Breast epithelium (tissue), 4 donors: ENCODE data around the gene HNRNPA3. TPM values are rescaled to one million over a fixed set of nuclear protein-coding genes. Genes with fewer than 3 reads are reported as not detected.

Experiments
- DNase-seq, 2 donors: peaks; one replicate each; pipeline ENCODE4 v3.0.0-alpha.2; 2019; ENCODE audit warnings: low spot score in 2 of 2
- H3K27ac ChIP-seq, 2 donors: fragments of 200-600 bp; sonication (generic) in 1 of 2; one replicate each; pipeline ENCODE4 v1.5.1; 2016 to 2019; ENCODE audit warnings: mild to moderate bottlenecking in 1 of 2
- H3K27me3 ChIP-seq, 2 donors: fragments of 200-600 bp; sonication (generic) in 1 of 2; one replicate each; pipeline versions ENCODE4 v1.5.1 to v1.6.0; 2017 to 2019; ENCODE audit warnings: control low read depth in 1 of 2, mild to moderate bottlenecking in 1 of 2
- H3K36me3 ChIP-seq: fragments of 200-600 bp; one replicate; pipeline ENCODE4 v1.5.1; 2019
- H3K4me1 ChIP-seq, 2 donors: fragments of 200-600 bp; sonication (generic); one replicate each; pipeline ENCODE4 v1.5.1; 2016 to 2019; ENCODE audit warnings: control low read depth in 1 of 2
- H3K4me3 ChIP-seq, 3 donors: fragments of 200-600 bp; sonication (generic); 1 replicate in 2 of 3; 2 replicates in 1 of 3; pipeline ENCODE4 v1.5.1; 2016 to 2019; ENCODE audit warnings: mild to moderate bottlenecking in 3 of 3, moderate library complexity in 2 of 3
- H3K9me3 ChIP-seq, 2 donors: fragments of 200-600 bp; sonication (generic) in 1 of 2; one replicate each; pipeline ENCODE4 v1.5.1; 2016 to 2019; ENCODE audit warnings: control low read depth in 1 of 2
- CTCF ChIP-seq, 3 donors: fragments of 450-650 bp; IDR thresholded peaks; one replicate each; pipeline ENCODE4 v1.5.1; 2016 to 2017; ENCODE audit warnings: antibody characterized with exemption in 3 of 3, mild to moderate bottlenecking in 3 of 3, moderate library complexity in 3 of 3
- POLR2A ChIP-seq: fragments of 450-650 bp; IDR thresholded peaks from one replicate; pipeline ENCODE4 v1.6.1; 2016; ENCODE audit warnings: antibody characterized with exemption, mild to moderate bottlenecking, moderate library complexity
- POLR2AphosphoS5 ChIP-seq, 3 donors: sonication (generic); formaldehyde crosslinking; IDR thresholded peaks; one replicate each; pipeline ENCODE4 v1.6.1; 2017; ENCODE audit warnings: antibody characterized with exemption in 3 of 3
- intact Hi-C: fragments of 100-400 bp; cut with DNase I; formaldehyde crosslinking; loops from one replicate; pipeline ENCODE4 v1.15.1; 2023; ENCODE audit warnings: low total_unique reads
- total RNA-seq, 3 donors: library from RNA; depleted of rRNA; stranded (reverse); fragments of >200 nt; gene quantifications; one replicate each; pipeline ENCODE4 v1.1.0, GENCODE V29; 2016

HNRNPA3 gene
- total RNA-seq, 3 donors from 2014 or later: 60.6 to 100.0 (median 95.9) TPM

GRCh38 chr2:177262958-177263450 lies 50.4 kb downstream of the HNRNPA3 start:
- Histone ChIP-seq H3K27me3 (no peaks in the 10 kb centered on the region), H3K9me3 (no peaks in the 10 kb centered on the region), H3K27ac (peak overlapping the region; percentile 100), H3K4me1 (peaks cover 0 to 13% of the 10 kb centered on the region in 2 donors), H3K4me3 (peak overlapping the region; percentile 75 to 99 (median 98)), H3K36me3 (no peaks in the 10 kb centered on the region)
- intact Hi-C loops: loop anchor here (1.0 kb wide), 1 partner anchor 16 kb away; no protein-coding TSS in a partner anchor
- no peak for DNase-seq
- TF ChIP-seq POLR2AphosphoS5 (IDR thresholded peaks at IDR 0.05): no peak
- no peak for TF ChIP-seq CTCF (IDR thresholded peaks at IDR 0.05)
- TF ChIP-seq POLR2A: no peak

GRCh38 chr2:177263451-177264208 lies 51.0 kb downstream of the HNRNPA3 start:
- Histone ChIP-seq H3K27me3 (no peaks in the 10 kb centered on the region), H3K4me3 (peak overlapping the region; percentile 75 to 99 (median 98)), H3K4me1 (peaks cover 0 to 13% of the 10 kb centered on the region in 2 donors), H3K27ac (peak overlapping the region; percentile 100), H3K9me3 (no peaks in the 10 kb centered on the region), H3K36me3 (no peaks in the 10 kb centered on the region)
- intact Hi-C loops: loop anchor here (2.0 kb wide), 1 partner anchor 51 kb away; the partner anchor contains the start of gene HNRNPA3
- TF ChIP-seq POLR2AphosphoS5 (IDR thresholded peaks at IDR 0.05): peak; percentile 95 to 99 (median 99)
- TF ChIP-seq CTCF (IDR thresholded peaks at IDR 0.05): peak; percentile 82 to 97 (median 96)
- TF ChIP-seq POLR2A: no peak
- peak; percentile 98 for DNase-seq

GRCh38 chr2:177264209-177264692 lies 51.7 kb downstream of the HNRNPA3 start:
- intact Hi-C loops: loop anchor here (2.0 kb wide), 1 partner anchor 51 kb away; the partner anchor contains the start of gene HNRNPA3
- peak overlapping the region; percentile 100 for H3K27ac ChIP-seq
- peak overlapping the region; percentile 75 to 99 (median 98) for H3K4me3 ChIP-seq
- DNase-seq: peak; percentile 37 to 54
- TF ChIP-seq POLR2AphosphoS5 (IDR thresholded peaks at IDR 0.05) (no peak), CTCF (IDR thresholded peaks at IDR 0.05) (peak in 1 of 3 donors; percentile 20), POLR2A (no peak)
- H3K36me3 ChIP-seq: no peaks in the 10 kb centered on the region
- no peaks in the 10 kb centered on the region for H3K27me3 ChIP-seq
- H3K4me1 ChIP-seq: peaks cover 0 to 13% of the 10 kb centered on the region in 2 donors
- no peaks in the 10 kb centered on the region for H3K9me3 ChIP-seq

DNA sequence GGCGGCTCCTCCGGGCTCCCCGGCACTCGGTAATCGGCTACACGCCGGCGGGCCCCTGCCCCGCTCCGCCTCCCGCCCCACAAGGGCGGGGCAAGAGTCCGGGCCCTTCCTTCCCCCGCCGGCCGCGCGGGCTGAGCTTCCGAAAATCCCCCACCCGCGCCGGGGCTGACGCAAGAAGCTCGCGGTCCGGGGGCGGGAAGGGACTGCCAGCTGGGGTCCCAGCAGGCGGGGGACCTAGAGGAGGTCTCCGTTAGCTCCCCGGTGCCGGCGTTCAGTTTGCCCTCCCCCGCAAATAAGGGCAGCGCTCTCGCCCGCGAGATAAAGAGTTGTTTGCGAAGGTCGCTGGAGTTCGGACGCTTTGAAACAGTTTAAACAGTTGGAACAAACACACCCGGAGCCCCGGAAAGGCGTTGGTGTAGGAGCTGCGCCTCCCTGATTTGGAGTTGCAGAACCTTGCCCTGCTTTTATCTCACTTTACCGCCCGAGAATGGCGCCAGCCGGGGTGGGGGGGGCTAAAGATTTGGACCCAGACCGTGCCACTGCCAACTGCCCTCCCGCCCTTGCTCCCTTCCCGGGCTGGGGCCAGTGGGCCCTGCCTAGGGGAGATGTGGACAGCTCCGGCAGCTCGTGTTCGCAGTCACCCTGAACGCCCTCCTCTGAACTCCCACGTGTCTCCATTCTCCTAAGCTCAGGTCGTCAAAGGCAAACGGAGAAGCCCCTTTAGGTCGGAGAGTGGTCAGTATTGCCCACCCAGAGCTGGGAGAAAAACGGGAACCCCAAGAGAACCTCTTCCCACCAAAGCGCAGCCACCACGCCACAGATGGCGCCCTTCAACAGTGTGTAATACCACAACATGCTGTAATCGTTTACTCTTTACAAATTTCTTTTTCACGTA lies 52.3 kb downstream of the HNRNPA3 start, which contains the start of gene NFE2L2:
TSS of gene NFE2L2 (minus strand) at position 35 of the 895 bp plus-strand sequence. CDS start 151 bp downstream, outside the sequence.
- H3K27ac ChIP-seq: peak within 1 kb of the TSS; percentile 100
- TF ChIP-seq CTCF (IDR thresholded peaks at IDR 0.05): peak in 1 of 3 donors; percentile 6
- peak; percentile 96 for TF ChIP-seq POLR2A
- TF ChIP-seq POLR2AphosphoS5 (IDR thresholded peaks at IDR 0.05): peak; percentile 93 to 94 (median 93)
- no peaks in the 10 kb centered on the region for H3K27me3 ChIP-seq
- no peaks in the 10 kb centered on the region for H3K9me3 ChIP-seq
- peak within 1 kb of the TSS; percentile 75 to 99 (median 98) for H3K4me3 ChIP-seq
- intact Hi-C loops: loop anchor here (2.0 kb wide), 1 partner anchor 52 kb away; the partner anchor contains the start of gene HNRNPA3
- DNase-seq: peak; percentile 89 to 90
- H3K4me1 ChIP-seq: peaks cover 0 to 13% of the 10 kb centered on the region in 2 donors
- H3K36me3 ChIP-seq: no peaks in the 10 kb centered on the region
